HFFc6 (cell line): ENCODE results near the gene MATN3. TPM values are rescaled to one million over a fixed set of nuclear protein-coding genes. Genes with fewer than 3 reads are reported as not detected.

Experiments
- DNase-seq: peaks from one replicate; pipeline ENCODE4 v3.0.0-alpha.2; 2018
- H3K27ac Mint-ChIP-seq: 2 replicates; pipeline ENCODE4 v1.8.0; 2020; ENCODE audit warnings: mild to moderate bottlenecking, mixed read lengths
- H3K27me3 Mint-ChIP-seq: 2 replicates; pipeline ENCODE4 v1.8.0; 2021; ENCODE audit warnings: mild to moderate bottlenecking, moderate library complexity, mixed read lengths; ENCODE audit not compliant: insufficient read depth
- H3K36me3 Mint-ChIP-seq: 2 replicates; pipeline ENCODE4 v1.8.0; 2021; ENCODE audit warnings: low read depth, mixed read lengths
- H3K4me1 Mint-ChIP-seq: 2 replicates; pipeline ENCODE4 v1.8.0; 2020; ENCODE audit warnings: low read depth, mixed read lengths
- H3K4me3 Mint-ChIP-seq: 2 replicates; pipeline ENCODE4 v1.8.0; 2020; ENCODE audit warnings: mild to moderate bottlenecking, moderate library complexity, mixed read lengths
- H3K9me3 Mint-ChIP-seq: 2 replicates; pipeline ENCODE4 v1.8.0; 2020; ENCODE audit warnings: mild to moderate bottlenecking, mixed read lengths
- total RNA-seq, 6 experiments: library from RNA; stranded (reverse); fragmentation: NEBNext Ultra II Directional; extraction: Animal tissue kit (Norgen Biotek cat#: 25700); gene quantifications; 2 replicates in 1 of 6; 3 replicates in 5 of 6; pipeline ENCODE4 v1.2.3, GENCODE V29; 2021
- TF ChIP-seq, protein P1 (sequence below): fragments of 200-600 bp; sonication (generic); IDR thresholded peaks from 2 replicates; pipeline ENCODE4 v1.5.0; 2021; ENCODE audit warnings: antibody characterized with exemption, mild to moderate bottlenecking

The MATN3 gene
- total RNA-seq, 6 experiments from 2014 or later = 0.69 to 1.5 (median 1.2) TPM

DNA sequence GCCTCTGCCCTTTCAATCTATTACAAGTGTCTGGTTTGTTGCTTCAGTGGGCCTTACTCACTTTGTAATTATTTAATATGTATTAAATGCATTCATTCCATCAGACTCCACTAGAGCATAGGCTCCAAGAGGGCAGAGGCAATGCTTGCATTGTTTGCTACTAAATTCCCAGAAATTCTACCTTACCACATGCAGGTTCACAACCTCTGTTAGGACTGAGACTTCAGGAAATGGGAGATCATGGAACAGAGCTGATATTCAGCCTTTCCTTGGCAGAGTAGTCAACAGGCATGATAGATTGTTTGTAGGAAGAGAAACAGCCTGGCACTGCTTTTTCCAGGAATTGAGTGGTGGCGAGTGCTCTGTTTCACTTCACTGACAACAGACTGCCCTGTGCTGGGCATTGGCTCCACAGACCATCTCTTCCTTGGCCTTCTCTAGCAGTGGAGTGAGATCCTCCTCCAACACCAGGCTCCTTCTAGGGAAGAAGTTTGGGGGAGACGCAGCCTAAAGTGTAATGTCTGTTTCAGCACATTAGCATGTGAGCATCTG, 6.2 kb upstream of the MATN3 start:
- no peaks in the 10 kb centered on the region for H3K27me3 Mint-ChIP-seq
- peaks cover 41% of the 10 kb centered on the region for H3K36me3 Mint-ChIP-seq
- no peaks in the 10 kb centered on the region for H3K4me1 Mint-ChIP-seq
- peaks cover 31% of the 10 kb centered on the region for H3K9me3 Mint-ChIP-seq
- H3K4me3 Mint-ChIP-seq = no peak overlapping the region
- no peak for DNase-seq
- H3K27ac Mint-ChIP-seq = no peak overlapping the region
- TF ChIP-seq, protein P1, sequence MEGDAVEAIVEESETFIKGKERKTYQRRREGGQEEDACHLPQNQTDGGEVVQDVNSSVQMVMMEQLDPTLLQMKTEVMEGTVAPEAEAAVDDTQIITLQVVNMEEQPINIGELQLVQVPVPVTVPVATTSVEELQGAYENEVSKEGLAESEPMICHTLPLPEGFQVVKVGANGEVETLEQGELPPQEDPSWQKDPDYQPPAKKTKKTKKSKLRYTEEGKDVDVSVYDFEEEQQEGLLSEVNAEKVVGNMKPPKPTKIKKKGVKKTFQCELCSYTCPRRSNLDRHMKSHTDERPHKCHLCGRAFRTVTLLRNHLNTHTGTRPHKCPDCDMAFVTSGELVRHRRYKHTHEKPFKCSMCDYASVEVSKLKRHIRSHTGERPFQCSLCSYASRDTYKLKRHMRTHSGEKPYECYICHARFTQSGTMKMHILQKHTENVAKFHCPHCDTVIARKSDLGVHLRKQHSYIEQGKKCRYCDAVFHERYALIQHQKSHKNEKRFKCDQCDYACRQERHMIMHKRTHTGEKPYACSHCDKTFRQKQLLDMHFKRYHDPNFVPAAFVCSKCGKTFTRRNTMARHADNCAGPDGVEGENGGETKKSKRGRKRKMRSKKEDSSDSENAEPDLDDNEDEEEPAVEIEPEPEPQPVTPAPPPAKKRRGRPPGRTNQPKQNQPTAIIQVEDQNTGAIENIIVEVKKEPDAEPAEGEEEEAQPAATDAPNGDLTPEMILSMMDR = no peak

DNA sequence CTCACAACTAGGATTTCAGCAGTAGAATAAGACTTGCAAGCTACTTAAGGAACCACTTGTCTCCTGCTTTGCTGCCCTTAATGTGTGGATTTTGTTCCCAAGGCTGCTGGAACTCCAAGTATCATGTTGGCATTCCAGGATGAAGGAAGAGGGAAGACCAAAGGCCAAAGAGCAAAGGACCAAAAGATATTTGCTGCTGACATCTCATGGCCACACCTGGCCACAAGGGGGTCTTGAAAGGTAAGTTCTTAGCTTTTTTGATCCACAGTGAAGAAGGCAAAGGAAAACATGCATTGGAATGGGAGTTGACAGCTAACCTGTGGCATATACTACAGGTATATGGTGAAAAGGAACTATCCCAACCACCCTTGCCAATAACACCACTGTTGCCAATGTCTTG, 3.9 kb upstream of the MATN3 start:
- Mint-ChIP-seq H3K27ac (no peak overlapping the region), H3K9me3 (peaks cover 17% of the 10 kb centered on the region), H3K27me3 (peaks cover 5% of the 10 kb centered on the region; the same call in 1 of the 2 replicates), H3K36me3 (peaks cover 19% of the 10 kb centered on the region), H3K4me1 (peaks cover 6% of the 10 kb centered on the region), H3K4me3 (no peak overlapping the region)
- no peak for DNase-seq
- TF ChIP-seq, protein P1 = peak; percentile 19; the same call in 1 of the 2 replicates

- peaks cover 11% of the 10 kb centered on the region for H3K9me3 Mint-ChIP-seq
- TF ChIP-seq, protein P1 = peak; percentile 90
- no peak overlapping the region for H3K27ac Mint-ChIP-seq
- H3K4me1 Mint-ChIP-seq = peaks cover 6% of the 10 kb centered on the region
- DNase-seq = peak; percentile 48
- H3K27me3 Mint-ChIP-seq = peaks cover 5% of the 10 kb centered on the region
- H3K36me3 Mint-ChIP-seq = peaks cover 14% of the 10 kb centered on the region
- no peak overlapping the region for H3K4me3 Mint-ChIP-seq
Measured at GRCh38 chr2:20015482-20016083, 3.1 kb upstream of the MATN3 start.

DNA sequence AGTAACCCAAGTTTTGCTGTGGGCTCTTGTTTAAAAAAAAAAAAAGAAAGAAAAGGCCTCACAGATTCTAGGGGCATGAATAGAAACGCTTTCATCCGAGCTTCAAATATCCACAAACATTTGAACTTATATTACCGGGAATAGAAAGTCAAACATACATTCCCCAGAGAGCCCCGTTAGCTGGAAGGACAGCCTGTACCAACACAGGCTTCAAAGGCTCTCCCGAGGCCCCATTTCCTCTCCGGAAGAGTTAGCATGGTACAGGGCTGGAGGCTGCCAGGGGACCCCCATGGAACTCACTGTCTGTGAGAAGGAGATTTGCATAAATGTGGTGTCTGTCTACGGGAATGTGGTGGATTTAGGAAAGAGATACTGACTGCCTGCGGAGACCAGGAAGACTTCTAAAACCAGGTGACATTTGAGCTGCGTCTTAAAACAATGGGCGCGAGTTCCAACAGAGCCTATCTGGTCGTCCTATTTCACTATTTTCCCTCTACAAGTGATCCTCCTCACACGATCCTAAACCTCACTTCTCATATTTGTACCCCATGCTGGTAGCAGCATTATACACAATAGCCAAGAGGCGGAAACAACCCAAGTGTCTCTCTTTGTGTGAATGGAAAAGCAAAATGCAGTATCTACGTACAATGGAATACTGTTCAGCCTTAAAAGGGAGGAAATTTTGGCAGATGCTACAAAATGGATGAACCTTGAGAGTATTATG, 820 bp upstream of the MATN3 start:
- Mint-ChIP-seq H3K4me1 (peaks cover 6% of the 10 kb centered on the region), H3K9me3 (peaks cover 5% of the 10 kb centered on the region; the same call in 1 of the 2 replicates), H3K4me3 (peak overlapping the region; percentile 83), H3K27me3 (peaks cover 12% of the 10 kb centered on the region), H3K27ac (peak overlapping the region; percentile 36; the same call in 1 of the 2 replicates), H3K36me3 (peaks cover 5% of the 10 kb centered on the region; the same call in 1 of the 2 replicates)
- DNase-seq = no peak
- TF ChIP-seq, protein P1 = no peak

- Mint-ChIP-seq H3K4me1 (peaks cover 6% of the 10 kb centered on the region), H3K36me3 (peaks cover 5% of the 10 kb centered on the region; the same call in 1 of the 2 replicates), H3K9me3 (peaks cover 5% of the 10 kb centered on the region; the same call in 1 of the 2 replicates), H3K27me3 (peaks cover 12% of the 10 kb centered on the region), H3K4me3 (peak overlapping the region; percentile 74), H3K27ac (no peak overlapping the region)
- DNase-seq = no peak
- TF ChIP-seq, protein P1 = no peak
Measured at GRCh38 chr2:20012032-20012281, 511 bp downstream of the MATN3 start.
